Measurements from ENCODE around the gene SLC17A2.
A peak's percentile ranks its signal among the peaks of the same experiment; 100 is the strongest.

The SLC17A2 gene

GRCh38 chr6:25930532-25931410 lies at the start of gene SLC17A2:
SLC17A2 (minus strand) TSS chr6:25930691; CDS start chr6:25925796, 4,895 bp downstream.
- H3K27me3 ChIP-seq (ENCODE audit: low read depth) = 0 out of 2 replicates have a peak, but pooled peaks cover 2% of the 10 kb centered on the region

GRCh38 chr6:25975923-25976560 lies 45.6 kb upstream of the SLC17A2 start:
- in situ Hi-C loops (cut with MboI; ENCODE audit: low sequenced_read_pairs) = no loop called here
- no peaks in the 10 kb centered on the region for H3K9me3 ChIP-seq

More at GRCh38 chr6:25930532-25931410, at the start of gene SLC17A2:
- Histone ChIP-seq H3K36me3 (replicated peaks) (no peaks in the 10 kb centered on the region), H3K9me3 (no peaks in the 10 kb centered on the region), H3K4me3 (no peak within 1 kb of the TSS), H3K4me1 (no peaks in the 10 kb centered on the region)
- no peak for DNase-seq (ENCODE audit: low spot score in 2 of 2)
- in situ Hi-C loops (cut with MboI; ENCODE audit: low sequenced_read_pairs) = no loop called here

GRCh38 chr6:25973923-25974555 lies 43.5 kb upstream of the SLC17A2 start:
- H3K36me3 ChIP-seq (replicated peaks) = peaks cover 66% of the 10 kb centered on the region
- in situ Hi-C loops (cut with MboI; ENCODE audit: low sequenced_read_pairs) = no loop called here
- H3K27me3 ChIP-seq (ENCODE audit: low read depth) = no peaks in the 10 kb centered on the region
- H3K4me3 ChIP-seq = no peak overlapping the region
- H3K9me3 ChIP-seq = no peaks in the 10 kb centered on the region
- no peaks in the 10 kb centered on the region for H3K4me1 ChIP-seq
- no peak for DNase-seq (ENCODE audit: low spot score in 2 of 2)

More at GRCh38 chr6:25975923-25976560, 45.6 kb upstream of the SLC17A2 start:
- H3K4me3 ChIP-seq = no peak overlapping the region
- no peaks in the 10 kb centered on the region for H3K4me1 ChIP-seq
- DNase-seq (ENCODE audit: low spot score in 2 of 2) = no peak
- peaks cover 49% of the 10 kb centered on the region for H3K36me3 ChIP-seq (replicated peaks)
- no peaks in the 10 kb centered on the region for H3K27me3 ChIP-seq (ENCODE audit: low read depth)

GRCh38 chr6:25972902-25973301 lies 42.4 kb upstream of the SLC17A2 start:
- H3K27me3 ChIP-seq (ENCODE audit: low read depth) = no peaks in the 10 kb centered on the region
- in situ Hi-C loops (cut with MboI; ENCODE audit: low sequenced_read_pairs) = no loop called here
- H3K9me3 ChIP-seq = no peaks in the 10 kb centered on the region
- no peaks in the 10 kb centered on the region for H3K4me1 ChIP-seq
- no peak overlapping the region for H3K4me3 ChIP-seq
- DNase-seq (ENCODE audit: low spot score in 2 of 2) = no peak
- peaks cover 73% of the 10 kb centered on the region for H3K36me3 ChIP-seq (replicated peaks)

GRCh38 chr6:25972128-25972527 lies 41.6 kb upstream of the SLC17A2 start:
- DNase-seq (ENCODE audit: low spot score in 2 of 2) = no peak
- no peak overlapping the region for H3K4me3 ChIP-seq
- H3K27me3 ChIP-seq (ENCODE audit: low read depth) = no peaks in the 10 kb centered on the region
- peaks cover 73% of the 10 kb centered on the region for H3K36me3 ChIP-seq (replicated peaks)
- in situ Hi-C loops (cut with MboI; ENCODE audit: low sequenced_read_pairs) = no loop called here
- H3K4me1 ChIP-seq = no peaks in the 10 kb centered on the region
- H3K9me3 ChIP-seq = no peaks in the 10 kb centered on the region

- peaks cover 80% of the 10 kb centered on the region for H3K36me3 ChIP-seq (replicated peaks)
Observed at GRCh38 chr6:25971187-25971821, 40.8 kb upstream of the SLC17A2 start.

GRCh38 chr6:25968769-25969168 lies 38.3 kb upstream of the SLC17A2 start:
- Histone ChIP-seq H3K4me1 (peaks cover 28% of the 10 kb centered on the region), H3K36me3 (replicated peaks) (peaks cover 62% of the 10 kb centered on the region), H3K4me3 (no peak overlapping the region), H3K9me3 (no peaks in the 10 kb centered on the region), H3K27me3 (ENCODE audit: low read depth) (no peaks in the 10 kb centered on the region)
- no peak for DNase-seq (ENCODE audit: low spot score in 2 of 2)
- in situ Hi-C loops (cut with MboI; ENCODE audit: low sequenced_read_pairs) = no loop called here

More at GRCh38 chr6:25971187-25971821, 40.8 kb upstream of the SLC17A2 start:
- no peak for DNase-seq (ENCODE audit: low spot score in 2 of 2)
- peaks cover 5% of the 10 kb centered on the region for H3K4me1 ChIP-seq
- H3K9me3 ChIP-seq = no peaks in the 10 kb centered on the region
- H3K27me3 ChIP-seq (ENCODE audit: low read depth) = no peaks in the 10 kb centered on the region
- in situ Hi-C loops (cut with MboI; ENCODE audit: low sequenced_read_pairs) = no loop called here
- no peak overlapping the region for H3K4me3 ChIP-seq

- H3K27me3 ChIP-seq (ENCODE audit: low read depth) = no peaks in the 10 kb centered on the region
- no peak overlapping the region for H3K4me3 ChIP-seq
- peaks cover 42% of the 10 kb centered on the region for H3K36me3 ChIP-seq (replicated peaks)
- no peaks in the 10 kb centered on the region for H3K9me3 ChIP-seq
- H3K4me1 ChIP-seq = peaks cover 33% of the 10 kb centered on the region
- no peak for DNase-seq (ENCODE audit: low spot score in 2 of 2)
- in situ Hi-C loops (cut with MboI; ENCODE audit: low sequenced_read_pairs) = no loop called here
Observed at GRCh38 chr6:25966711-25967110, 36.2 kb upstream of the SLC17A2 start.

- no peaks in the 10 kb centered on the region for H3K27me3 ChIP-seq (ENCODE audit: low read depth)
- peaks cover 33% of the 10 kb centered on the region for H3K4me1 ChIP-seq
- in situ Hi-C loops (cut with MboI; ENCODE audit: low sequenced_read_pairs) = no loop called here
- peaks cover 27% of the 10 kb centered on the region for H3K36me3 ChIP-seq (replicated peaks)
- no peak overlapping the region for H3K4me3 ChIP-seq
- 0 out of 2 replicates have a peak, but pooled peaks cover 2% of the 10 kb centered on the region for H3K9me3 ChIP-seq
- no peak for DNase-seq (ENCODE audit: low spot score in 2 of 2)
Observed at GRCh38 chr6:25965058-25965457, 34.6 kb upstream of the SLC17A2 start.

- H3K4me1 ChIP-seq = peaks cover 33% of the 10 kb centered on the region
- no peaks in the 10 kb centered on the region for H3K27me3 ChIP-seq (ENCODE audit: low read depth)
- in situ Hi-C loops (cut with MboI; ENCODE audit: low sequenced_read_pairs) = no loop called here
- 0 out of 2 replicates have a peak, but pooled peaks cover 2% of the 10 kb centered on the region for H3K9me3 ChIP-seq
- peak overlapping the region; percentile 33 for H3K4me3 ChIP-seq
- peaks cover 18% of the 10 kb centered on the region for H3K36me3 ChIP-seq (replicated peaks)
- peak in 1 of 2 experiments; percentile 7 for DNase-seq (ENCODE audit: low spot score in 2 of 2)
Observed at GRCh38 chr6:25963426-25964123, 33.1 kb upstream of the SLC17A2 start.

GRCh38 chr6:25962149-25963127 lies 31.9 kb upstream of the SLC17A2 start, which contains the start of gene TRIM38:
TRIM38 (plus strand) TSS chr6:25962802; CDS start chr6:25966523, 3,721 bp downstream.
- DNase-seq (ENCODE audit: low spot score in 2 of 2) = peak; percentile 78 to 91
- no peaks in the 10 kb centered on the region for H3K27me3 ChIP-seq (ENCODE audit: low read depth)

GRCh38 chr6:25961619-25962148 lies 31.2 kb upstream of the SLC17A2 start:
- 0 out of 2 replicates have a peak, but pooled peaks cover 2% of the 10 kb centered on the region for H3K9me3 ChIP-seq
- peaks cover 31% of the 10 kb centered on the region for H3K4me1 ChIP-seq
- in situ Hi-C loops (cut with MboI; ENCODE audit: low sequenced_read_pairs) = no loop called here
- H3K27me3 ChIP-seq (ENCODE audit: low read depth) = no peaks in the 10 kb centered on the region
- H3K36me3 ChIP-seq (replicated peaks) = peaks cover 5% of the 10 kb centered on the region
- H3K4me3 ChIP-seq = no peak overlapping the region; the same call in 1 of the 2 replicates
- DNase-seq (ENCODE audit: low spot score in 2 of 2) = no peak

More at GRCh38 chr6:25962149-25963127, 31.9 kb upstream of the SLC17A2 start, which contains the start of gene TRIM38:
- Histone ChIP-seq H3K36me3 (replicated peaks) (peaks cover 10% of the 10 kb centered on the region), H3K9me3 (0 out of 2 replicates have a peak, but pooled peaks cover 2% of the 10 kb centered on the region), H3K4me1 (peaks cover 33% of the 10 kb centered on the region), H3K4me3 (peak within 1 kb of the TSS; percentile 33)
- in situ Hi-C loops (cut with MboI; ENCODE audit: low sequenced_read_pairs) = no loop called here
